ENCODE data around the gene SCGN.

Gene SCGN

DNA sequence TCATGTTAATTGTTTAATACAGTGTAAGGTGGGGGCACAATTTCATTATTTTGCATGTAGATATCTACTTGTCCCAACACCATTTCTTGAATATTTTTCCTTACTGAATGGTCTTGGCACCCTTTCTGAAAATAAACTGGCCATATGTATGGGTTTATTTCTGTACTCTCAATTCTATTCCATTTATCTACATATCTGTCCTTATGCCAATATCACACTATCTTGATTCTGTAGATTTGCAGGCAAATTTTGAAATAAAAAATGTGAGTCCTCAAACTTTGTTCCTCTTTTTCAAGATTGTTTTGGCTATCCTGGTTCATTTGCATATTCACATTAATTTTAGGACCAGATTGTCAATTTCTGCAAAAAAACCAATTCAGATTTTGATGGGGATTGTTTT, 34.8 kb downstream of the SCGN start:
- DNase-seq (ENCODE audit: low read depth in 2 of 2) = no peak

DNA sequence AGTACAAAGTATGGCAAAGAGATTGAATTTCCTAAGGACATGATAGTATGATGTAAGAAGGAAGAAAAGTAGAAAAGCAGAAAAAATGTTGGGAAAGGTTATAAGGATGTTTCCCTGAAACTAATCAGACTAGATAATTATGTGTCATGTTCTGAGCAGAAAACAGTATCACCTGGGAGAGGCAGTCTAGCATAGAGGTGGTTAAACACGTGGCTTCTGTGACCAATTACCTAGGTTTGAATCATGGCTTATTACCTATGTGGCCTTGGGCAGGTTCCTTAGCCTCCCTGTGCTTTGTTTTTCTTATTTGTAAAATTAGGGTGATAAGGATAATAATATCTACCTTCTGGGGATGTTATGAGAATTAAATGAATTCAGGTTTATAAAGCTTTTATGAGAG, 38.0 kb downstream of the SCGN start:
- DNase-seq (ENCODE audit: low read depth in 2 of 2) = no peak

DNA sequence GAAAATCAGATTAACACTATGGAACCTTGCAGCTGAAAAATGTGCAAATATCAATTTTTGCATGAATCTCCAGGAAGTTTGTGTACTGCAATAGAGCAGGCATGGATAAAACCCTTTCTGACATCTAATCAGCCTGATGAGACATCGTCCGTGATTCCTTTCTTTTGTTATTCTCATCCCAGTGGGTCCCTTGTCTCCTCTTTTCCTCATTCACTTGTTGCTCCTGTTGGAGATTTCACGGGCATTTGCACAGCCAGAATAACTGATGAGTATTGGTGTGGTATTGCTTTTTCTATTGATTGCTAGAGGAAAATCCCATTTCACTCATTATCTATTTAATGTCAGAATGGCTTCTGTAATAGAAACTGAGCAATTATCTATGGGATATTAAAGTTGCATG, 39.9 kb downstream of the SCGN start:
- DNase-seq (ENCODE audit: low read depth in 2 of 2) = no peak

DNA sequence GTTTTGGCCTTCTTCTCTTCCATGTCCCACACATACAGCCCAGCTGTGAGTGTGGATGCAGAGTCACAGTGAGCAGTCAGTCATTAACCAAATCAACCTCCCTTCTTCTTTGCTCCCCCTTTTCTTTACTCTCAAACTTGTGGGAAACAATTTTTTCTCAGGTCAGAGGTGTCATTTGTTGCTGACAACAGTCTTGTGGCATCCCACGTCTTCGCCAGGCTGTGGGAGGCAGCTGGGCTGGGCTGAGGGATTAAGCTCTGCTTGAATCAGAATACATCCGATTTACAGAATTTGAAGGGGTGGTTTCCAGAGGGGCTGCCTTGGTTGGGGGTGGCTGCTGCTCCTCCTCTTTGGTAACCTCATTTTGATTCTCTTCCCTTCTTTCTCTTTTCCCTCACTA, 40.5 kb downstream of the SCGN start:
- DNase-seq (ENCODE audit: low read depth in 2 of 2) = no peak

DNA sequence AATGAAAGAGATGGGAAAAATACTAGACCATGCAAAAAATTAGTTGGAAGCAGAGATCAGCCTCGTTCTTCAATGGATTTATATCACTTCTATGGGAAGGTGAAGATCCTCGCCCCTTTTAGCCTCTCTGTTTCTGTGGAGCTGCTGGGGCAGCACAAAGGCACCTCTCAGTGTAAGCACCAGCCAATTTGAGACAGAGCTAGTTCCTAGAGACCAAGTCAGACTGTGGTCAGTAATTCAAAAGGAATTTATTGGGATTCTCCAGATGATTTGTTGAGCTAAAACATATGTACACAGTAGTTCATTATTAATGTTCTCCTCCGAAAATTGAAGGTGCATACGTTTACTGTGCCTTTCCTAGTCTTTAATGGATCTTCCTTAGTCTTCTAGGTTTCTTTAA, 42.4 kb downstream of the SCGN start:
- DNase-seq (ENCODE audit: low read depth in 2 of 2) = no peak

DNA sequence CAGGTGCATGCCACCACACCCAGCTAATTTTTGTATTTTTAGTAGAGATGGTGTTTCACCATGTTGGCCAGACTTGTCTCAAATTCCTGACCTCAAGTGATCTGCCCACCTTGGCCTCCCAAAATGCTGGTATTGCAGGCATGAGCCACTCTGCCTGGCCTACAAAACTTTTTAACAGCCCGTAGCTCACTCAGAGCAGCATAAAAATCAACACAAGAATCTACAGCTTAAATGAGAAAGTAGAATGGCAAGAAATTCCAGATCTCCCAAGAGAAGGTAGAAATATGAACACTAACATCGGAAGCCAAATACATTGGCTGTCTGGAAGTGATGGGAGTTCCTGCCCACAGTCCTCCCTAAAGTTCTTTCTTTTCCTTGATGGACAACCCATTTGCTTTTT, 43.7 kb downstream of the SCGN start:
- DNase-seq (ENCODE audit: low read depth in 2 of 2) = no peak

DNA sequence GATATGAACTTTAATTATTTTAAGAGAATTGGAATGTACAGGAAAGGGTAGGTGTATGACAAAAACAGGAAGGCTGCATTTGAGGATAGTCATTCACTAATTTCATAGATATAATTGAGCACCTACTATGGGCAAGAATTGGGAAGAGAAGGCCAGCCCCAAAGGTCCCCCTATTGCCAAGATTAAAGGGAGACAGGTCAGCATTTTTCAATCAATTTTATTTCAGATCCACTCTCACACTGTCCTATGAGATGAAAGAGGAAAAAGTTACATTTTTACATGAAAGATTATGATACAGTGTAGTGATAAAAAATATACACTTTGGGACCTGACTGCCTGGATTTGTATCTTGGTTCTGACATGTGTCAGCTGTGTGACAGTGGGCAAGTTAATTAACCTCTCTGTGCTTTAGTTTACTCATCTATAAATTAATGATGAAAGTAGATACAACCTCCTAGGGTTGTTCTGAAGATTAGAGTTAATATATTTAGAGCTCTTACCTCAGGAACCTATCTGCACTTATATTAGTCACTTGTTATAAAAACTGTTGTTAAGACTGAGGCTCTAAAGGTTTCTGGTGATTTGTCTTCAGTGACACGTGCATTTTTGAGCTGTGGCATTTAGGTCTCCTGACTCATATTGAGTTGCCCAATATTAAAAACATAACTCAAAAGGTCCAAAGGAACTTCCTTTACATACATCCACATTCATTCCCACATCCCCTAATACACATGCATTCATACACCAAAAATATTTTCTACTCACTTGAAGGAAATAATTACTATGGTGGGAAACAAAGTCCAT, 45.7 kb downstream of the SCGN start:
- DNase-seq (ENCODE audit: low read depth in 2 of 2) = no peak

DNA sequence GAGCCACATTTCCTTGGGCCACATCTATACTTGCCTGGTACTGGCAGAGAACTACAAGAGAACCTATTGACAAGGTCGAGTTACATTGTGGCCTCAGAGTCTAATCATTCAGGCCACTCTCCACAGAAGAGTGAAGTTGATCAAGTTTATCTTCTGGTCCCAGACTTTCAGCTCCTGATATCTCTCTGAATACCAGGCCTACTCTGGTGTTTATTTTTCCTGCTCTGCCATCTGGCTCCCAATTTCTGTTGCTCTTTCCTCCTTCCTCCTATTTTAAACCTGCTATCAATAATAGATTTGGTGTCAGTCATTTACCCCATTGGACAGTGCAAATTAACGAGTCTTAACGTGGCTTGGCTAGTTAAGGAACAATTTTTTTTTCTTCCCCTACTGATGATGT, 46.6 kb downstream of the SCGN start:
- DNase-seq (ENCODE audit: low read depth in 2 of 2) = no peak

DNA sequence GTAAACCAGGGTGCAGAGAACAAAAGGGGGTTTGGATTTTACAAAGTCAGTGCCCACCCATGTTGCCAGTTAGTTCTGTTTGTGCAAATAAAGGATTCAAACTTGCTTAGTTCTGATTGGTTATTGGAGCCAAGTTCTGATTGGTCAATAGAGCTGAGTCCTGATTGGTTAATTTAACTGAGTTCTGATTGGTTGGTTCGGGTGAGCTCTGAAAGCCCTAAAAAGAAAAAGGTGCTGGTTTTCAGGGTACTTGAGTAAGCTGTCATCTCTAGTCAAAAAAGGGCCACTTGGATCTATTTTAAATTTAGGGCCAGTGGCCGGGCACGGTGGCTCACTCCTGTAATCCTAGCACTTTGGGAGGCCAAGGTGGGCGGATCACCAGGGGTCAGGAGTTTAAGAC, 47.6 kb downstream of the SCGN start:
- DNase-seq (ENCODE audit: low read depth in 2 of 2) = no peak

DNA sequence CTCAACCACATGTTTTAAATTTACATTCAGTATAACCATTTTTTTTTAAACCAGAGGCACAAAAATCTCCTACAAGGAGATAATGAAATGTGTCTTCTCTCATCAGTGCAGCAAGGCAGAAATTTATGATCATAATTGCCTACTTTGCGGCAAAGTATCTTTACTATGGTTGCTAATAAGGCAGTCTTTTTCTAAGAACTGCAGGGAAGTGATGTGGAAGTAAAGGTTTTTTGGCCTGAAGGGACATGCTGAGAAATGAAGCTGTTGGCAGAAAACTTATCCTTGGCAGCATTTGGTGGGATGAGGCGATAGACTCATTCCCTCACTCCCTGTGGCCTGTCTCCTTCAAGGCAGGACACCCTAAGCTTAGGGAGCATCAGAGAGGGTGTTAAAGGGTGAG, 48.7 kb downstream of the SCGN start:
- DNase-seq (ENCODE audit: low read depth in 2 of 2) = no peak

DNA sequence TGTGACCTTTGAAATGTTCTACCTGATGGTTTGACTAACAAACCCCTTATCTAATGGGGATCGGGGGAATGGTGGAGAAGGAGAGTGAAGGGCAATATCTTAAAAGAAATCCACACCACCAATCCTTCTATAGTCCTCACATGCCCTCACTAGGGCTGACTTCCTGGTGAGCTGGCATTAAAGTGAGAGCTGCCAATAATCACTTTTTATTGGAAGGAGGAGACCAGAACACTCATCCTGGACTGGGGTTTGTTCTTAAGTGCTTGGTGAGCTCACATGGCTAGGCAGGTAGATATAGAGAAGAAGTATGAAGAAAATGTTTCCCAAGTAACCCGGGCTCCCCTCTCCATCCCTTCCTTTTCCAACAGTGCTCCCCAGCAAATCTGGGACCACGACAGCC, 49.8 kb downstream of the SCGN start:
- no peak for DNase-seq (ENCODE audit: low read depth in 2 of 2)

DNA sequence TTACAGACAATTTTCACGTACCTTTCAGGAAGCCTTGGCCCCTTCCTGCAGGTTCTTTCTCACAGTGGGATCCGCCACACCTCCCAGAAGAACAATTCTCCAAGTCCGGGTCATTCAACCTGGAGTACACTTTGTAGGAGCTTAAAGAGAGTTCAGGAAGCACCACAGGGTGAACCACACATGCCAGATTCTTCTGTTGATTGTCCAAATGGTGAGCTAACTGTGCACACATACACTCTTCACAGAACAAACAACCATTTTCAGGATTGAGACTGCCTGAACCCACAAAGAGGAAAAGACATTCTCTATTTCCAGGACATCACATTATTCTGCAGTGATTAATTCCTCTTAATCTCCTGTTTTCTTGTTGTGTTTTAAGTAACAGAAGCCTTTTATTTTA, 51.0 kb downstream of the SCGN start:
- DNase-seq (ENCODE audit: low read depth in 2 of 2) = no peak

DNA sequence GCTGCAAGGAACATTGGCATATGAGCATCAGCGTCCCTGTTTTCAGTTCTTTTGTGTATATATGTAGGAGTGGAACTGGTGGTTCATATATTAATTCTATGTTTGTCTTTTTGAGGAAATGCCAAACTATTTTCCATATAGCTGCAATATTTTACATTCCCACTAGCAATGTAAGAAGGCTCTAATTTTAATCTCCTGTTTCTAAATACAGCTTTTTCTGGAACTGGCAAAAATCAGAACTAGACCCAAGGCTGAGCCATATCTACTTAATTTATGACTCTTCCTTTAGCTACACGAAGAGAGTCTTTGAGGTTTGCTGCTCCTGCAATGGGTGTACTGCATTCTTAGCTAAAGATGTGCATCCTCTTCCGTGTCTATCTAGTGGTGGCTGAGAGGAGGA, 52.0 kb downstream of the SCGN start:
- DNase-seq (ENCODE audit: low read depth in 2 of 2) = no peak

DNA sequence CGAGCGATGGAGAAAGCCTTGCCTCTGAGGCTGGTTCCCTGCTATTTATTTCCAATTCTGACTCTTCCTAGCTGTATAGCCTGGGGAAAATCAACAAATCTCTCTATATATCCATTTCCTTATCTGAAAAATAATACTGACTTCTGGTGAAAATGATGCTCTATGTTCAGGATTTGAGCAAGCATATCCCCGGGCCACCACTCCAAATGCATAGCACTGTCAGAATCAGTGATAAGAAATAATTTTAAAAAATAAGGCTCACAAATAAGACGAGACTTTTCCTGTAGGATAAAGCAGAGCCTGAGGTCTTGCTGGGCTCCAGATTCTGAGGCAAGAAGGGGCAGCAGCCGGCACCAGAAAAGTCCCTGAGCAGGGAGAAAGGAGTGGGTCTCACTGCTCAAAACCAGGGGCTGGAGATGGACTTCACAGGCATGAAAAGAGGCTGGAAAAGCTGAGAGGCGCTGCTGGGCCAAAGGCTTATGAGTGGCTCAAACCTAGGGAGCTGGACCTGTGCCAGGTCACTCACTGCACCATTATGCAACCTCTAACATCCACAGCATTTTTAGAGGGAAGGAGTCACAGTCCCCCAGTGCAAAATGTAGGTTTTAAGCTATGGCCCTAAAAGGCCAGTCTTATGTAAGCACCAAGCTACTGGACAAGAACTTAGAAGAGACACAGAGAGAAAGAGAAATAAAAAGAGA, 54.4 kb downstream of the SCGN start:
- no peak for DNase-seq (ENCODE audit: low read depth in 2 of 2)

DNA sequence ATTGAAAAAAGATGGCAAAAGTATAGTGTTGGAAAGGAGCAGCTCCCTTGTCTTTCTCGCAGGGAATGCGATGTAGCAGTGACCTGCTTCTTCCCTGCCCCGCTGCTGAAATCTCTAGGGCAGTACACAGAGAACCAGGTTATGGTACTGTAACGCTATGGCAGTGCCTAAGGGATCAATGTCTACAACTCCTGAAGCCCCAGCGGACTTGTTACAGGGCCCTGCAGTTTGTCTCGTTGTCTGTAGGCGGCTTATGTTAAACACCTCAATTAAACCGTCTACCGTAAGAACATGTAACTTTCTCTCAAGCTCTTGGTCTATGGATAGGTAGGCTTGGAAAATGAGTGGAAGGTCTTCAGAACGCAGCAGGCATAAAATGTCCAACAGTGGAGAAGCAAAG, 57.7 kb downstream of the SCGN start:
- no peak for DNase-seq (ENCODE audit: low read depth in 2 of 2)

DNA sequence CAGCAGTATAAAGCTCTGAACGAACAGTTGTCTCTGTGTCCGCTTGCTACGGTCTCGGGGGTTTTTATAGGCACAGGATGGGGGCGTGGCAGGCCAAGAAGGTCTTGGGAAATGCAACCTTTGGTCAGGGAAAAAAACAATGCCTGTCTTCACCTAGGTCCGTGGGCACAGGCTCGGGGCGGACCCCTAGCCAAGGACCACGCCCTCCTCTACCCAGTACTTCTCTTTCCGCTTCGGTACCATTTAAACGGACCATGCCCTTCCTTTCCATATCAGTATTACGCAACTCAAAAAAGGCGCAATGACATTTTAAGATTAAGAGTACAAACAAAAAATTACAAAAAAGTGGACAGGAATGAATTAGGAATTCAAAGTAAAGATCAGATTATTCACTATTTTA, 58.3 kb downstream of the SCGN start:
- no peak for DNase-seq (ENCODE audit: low read depth in 2 of 2)

DNA sequence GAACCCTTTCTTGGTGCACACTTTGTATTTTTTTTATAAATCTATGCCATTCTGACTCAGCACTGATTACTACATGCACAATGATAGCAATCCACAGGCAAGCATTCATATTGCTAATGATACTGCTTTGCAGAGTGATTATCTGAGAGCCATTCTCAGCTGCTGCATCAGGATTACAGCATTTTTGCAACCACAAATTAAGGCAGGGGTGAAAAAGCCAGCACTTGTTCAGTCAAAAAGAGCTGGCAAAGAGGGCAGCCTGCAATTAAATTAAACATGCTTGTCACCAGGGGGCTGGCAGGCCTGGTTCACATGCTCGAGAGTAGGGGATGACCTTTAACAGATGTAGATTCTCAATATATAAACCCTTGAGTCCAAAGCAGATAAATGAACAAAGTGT, 61.8 kb downstream of the SCGN start:
- no peak for DNase-seq (ENCODE audit: low read depth in 2 of 2)

DNA sequence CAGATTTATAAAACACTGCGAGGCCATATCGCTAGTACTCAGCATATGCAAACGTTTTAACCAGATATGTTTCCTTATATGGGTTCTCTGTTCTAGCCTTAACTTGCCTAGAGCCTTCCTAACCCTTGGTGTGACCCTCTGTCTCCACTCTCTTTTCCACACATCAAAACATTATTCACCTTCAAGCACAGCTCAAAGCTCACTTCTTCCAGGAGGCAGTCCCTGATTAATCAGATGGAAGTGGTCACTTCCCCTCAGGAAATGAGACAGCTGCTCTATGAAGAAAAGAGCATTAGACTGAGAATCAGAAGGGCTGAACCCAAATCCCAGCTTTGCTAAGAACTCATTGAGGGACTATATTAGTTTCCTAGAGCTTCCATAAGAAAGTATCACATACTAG, 62.8 kb downstream of the SCGN start:
- no peak for DNase-seq (ENCODE audit: low read depth in 2 of 2)

DNA sequence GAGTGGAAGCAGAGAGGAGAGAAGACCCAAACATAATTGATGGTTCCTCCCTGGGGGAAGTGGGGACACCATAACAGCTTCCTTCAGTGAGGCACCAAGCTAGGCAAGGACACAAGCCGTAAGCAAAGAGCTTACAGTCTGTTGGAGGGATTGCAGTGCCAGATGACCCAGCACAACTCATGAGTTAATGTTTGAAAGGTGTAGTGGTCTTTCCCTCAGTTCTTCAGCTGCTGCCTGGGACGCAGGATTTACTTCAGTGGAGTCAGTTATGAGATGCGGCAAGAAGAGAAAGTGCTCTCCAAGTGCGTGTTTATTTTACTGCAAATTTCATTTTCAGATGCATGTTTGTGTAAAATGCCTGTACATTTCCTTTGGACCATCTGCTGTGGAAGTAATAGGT, 63.8 kb downstream of the SCGN start:
- no peak for DNase-seq (ENCODE audit: low read depth in 2 of 2)

DNA sequence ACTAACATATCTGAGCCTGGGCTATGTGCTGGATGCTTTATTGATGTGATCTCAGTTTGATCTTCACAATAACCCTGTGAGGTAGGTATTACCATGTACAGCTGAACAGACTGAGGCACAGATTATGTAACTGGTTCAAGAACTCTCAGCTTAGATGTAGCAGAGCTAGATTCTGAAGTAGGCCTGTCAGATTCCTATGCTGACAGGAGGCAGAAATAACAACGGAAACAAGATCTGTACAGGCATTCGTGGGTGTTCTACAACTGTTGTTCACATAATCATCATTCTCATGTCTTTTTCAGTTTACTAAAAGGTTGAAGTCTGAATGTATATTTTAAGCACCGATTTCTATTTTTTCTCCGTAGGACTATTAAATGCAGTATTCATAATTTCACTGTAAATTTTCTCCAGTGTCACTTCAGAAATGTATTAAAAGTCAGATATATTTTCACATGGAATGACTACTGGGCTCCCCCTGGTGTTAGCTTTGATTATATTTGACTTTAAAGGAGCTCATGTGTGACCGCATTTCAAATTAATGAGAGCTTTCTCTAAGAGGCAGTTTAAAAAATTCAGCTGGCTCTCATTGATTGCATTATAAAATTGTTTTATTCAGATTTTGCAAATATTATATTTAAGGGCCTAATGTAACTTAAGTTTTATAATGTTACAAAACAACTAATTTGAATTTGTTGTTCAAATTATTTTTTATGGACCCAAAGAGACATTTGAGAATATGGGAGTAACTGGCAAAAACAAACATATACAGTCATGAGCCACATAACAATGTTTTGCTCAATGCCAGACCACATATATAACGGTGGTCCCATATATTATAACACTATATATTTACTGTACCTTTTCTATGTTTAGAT, 66.1 kb downstream of the SCGN start:
- peak in 1 of 2 experiments; percentile 1 for DNase-seq (ENCODE audit: low read depth in 2 of 2)

DNA sequence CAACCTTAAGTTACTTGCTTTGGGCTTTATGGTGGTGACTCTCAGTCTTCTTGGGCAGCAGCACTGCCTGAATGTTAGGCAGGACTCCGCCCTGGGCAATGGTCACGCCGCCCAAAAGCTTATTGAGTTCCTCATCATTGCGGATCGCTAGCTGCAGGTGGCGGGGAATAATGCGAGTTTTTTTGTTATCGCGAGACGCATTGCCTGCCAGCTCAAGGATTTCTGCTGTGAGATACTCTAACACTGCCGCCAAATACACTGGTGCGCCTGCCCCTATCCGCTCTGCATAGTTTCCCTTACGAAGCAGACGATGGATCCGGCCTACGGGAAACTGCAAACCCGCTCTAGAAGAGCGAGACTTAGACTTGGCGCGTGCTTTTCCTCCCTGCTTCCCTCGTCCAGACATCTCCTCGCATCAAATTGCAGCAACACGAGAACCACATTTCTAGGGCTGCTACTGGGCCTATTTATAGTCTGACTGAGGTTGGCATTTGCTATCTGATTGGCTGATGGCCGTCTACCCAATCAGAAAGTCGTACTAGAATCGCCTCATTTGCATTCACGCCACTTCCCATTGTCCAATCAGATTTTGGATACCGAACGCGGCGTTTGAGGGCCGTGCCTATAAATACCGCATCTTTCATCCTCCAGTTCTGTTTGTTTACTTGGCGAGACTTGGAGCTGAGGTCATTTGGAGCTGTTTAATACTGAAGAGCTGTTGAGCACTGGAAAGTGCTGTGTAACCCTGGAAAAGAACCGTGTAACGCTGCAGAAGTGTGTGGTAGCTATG, 74.3 kb downstream of the SCGN start:
- no peak for DNase-seq (ENCODE audit: low read depth in 2 of 2)

DNA sequence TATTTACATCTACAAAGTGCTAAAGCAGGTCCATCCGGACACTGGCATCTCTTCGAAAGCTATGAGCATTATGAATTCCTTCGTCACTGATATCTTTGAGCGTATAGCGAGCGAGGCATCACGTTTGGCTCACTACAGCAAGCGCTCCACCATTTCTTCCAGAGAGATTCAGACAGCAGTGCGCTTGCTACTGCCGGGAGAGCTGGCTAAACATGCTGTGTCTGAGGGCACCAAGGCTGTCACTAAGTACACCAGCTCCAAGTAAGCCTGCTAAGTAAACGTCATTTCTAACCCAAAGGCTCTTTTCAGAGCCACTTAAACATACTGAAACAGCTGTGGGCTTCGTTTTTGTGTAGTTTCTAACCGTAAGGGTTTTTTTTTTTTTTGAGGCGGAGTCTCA, 75.0 kb downstream of the SCGN start:
- DNase-seq (ENCODE audit: low read depth in 2 of 2) = no peak

All from fibroblast of skin of left biceps (primary cell).